GM06990 (cell line): ENCODE data around the gene RAB11FIP3.

Experiments
- DNase-seq: peaks from one replicate; pipeline ENCODE4 v3.0.0-alpha.2; 2011; ENCODE audit not compliant: insufficient read length; ENCODE audit errors: extremely low read depth
- H3K27me3 ChIP-seq: replicated peaks from 2 replicates; pipeline ENCODE4 v1.6.0; 2011; ENCODE audit warnings: low read length; ENCODE audit not compliant: control insufficient read depth, insufficient read depth
- H3K36me3 ChIP-seq: 2 replicates; pipeline ENCODE4 v1.5.1; 2011; ENCODE audit warnings: low read length; ENCODE audit not compliant: control insufficient read depth, insufficient read depth
- H3K4me3 ChIP-seq: replicated peaks from 2 replicates; pipeline ENCODE4 v1.5.1; 2011; ENCODE audit warnings: low read depth, mild to moderate bottlenecking, control low read depth, low read length
- TF ChIP-seq, protein P1 (sequence below): IDR thresholded peaks from 2 replicates; pipeline ENCODE4 v1.5.1; 2011; ENCODE audit warnings: low read length, control low read depth, mild to moderate bottlenecking, inconsistent platforms; ENCODE audit not compliant: insufficient read depth, poor library complexity, severe bottlenecking

The RAB11FIP3 gene

DNA sequence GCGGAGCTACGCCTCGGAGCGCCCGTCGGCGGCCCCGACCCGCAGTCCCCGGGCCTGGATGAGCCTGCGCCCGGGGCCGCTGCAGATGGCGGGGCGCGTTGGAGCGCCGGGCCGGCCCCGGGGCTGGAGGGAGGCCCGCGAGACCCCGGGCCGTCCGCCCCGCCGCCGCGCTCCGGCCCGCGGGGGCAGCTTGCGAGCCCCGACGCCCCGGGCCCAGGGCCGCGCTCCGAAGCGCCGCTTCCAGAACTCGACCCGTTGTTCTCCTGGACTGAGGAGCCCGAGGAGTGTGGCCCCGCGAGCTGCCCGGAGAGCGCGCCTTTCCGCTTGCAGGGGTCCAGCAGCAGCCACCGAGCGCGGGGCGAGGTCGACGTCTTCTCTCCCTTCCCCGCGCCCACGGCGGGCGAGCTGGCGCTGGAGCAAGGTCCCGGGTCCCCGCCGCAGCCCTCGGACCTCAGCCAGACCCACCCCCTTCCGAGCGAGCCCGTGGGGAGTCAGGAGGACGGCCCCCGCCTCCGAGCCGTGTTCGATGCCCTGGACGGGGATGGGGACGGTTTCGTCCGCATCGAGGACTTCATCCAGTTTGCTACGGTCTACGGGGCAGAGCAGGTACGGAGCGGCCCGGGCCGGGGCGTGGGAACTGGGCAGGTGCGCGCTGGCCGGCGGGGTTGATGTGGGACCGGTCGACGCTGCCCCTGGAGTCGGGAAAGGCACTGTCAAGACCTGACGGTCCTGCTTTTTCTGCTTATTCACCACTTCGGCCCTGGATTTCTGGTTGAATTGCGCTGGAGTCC is 861 bp downstream of the RAB11FIP3 start:
- DNase-seq = peak; percentile 38
- Histone ChIP-seq H3K27me3 (no peaks in the 10 kb centered on the region), H3K36me3 (no peaks in the 10 kb centered on the region), H3K4me3 (peak overlapping the region; percentile 80)
- TF ChIP-seq, protein P1, sequence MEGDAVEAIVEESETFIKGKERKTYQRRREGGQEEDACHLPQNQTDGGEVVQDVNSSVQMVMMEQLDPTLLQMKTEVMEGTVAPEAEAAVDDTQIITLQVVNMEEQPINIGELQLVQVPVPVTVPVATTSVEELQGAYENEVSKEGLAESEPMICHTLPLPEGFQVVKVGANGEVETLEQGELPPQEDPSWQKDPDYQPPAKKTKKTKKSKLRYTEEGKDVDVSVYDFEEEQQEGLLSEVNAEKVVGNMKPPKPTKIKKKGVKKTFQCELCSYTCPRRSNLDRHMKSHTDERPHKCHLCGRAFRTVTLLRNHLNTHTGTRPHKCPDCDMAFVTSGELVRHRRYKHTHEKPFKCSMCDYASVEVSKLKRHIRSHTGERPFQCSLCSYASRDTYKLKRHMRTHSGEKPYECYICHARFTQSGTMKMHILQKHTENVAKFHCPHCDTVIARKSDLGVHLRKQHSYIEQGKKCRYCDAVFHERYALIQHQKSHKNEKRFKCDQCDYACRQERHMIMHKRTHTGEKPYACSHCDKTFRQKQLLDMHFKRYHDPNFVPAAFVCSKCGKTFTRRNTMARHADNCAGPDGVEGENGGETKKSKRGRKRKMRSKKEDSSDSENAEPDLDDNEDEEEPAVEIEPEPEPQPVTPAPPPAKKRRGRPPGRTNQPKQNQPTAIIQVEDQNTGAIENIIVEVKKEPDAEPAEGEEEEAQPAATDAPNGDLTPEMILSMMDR = no peak

DNA sequence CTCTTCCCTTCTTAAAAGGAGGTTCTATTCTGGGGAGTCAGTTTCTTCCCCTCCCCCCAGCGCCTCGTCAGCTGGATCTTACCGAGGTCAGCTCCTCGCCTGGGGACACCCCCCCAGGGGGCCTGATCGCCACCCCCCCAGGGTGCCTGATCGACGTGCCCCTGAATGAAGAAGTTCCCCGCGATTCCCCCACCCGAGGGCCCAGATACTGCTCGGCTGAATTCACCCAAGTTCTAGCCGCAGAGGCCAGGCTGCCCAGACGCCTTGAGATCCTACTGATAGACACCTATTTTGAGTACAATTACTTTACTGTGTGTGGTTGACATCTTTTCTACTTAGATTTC is 1.4 kb downstream of the RAB11FIP3 start:
- DNase-seq = no peak
- Histone ChIP-seq H3K36me3 (no peaks in the 10 kb centered on the region), H3K27me3 (no peaks in the 10 kb centered on the region), H3K4me3 (peak overlapping the region; percentile 80)
- TF ChIP-seq, protein P1 = no peak

DNA sequence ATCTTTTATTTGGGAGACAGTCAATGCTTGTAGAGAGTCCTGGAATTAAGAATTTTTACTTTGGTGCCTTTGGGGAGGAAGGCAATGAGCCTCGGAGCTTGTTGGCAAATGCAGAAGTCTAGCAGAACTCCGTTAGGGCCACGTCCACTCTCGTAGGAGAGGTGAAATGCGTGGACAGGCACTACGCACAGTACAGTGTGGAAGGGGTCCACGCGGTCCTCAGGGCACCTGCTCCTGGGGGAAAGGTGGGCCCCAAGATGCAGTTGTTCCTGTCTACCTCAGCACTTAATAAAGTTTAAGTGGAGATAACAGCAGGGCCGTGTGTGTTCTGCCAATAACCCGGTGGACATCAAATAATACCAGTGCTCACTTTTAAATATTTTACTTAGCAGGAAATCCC is 1.8 kb downstream of the RAB11FIP3 start:
- DNase-seq = no peak
- Histone ChIP-seq H3K36me3 (no peaks in the 10 kb centered on the region), H3K4me3 (peak overlapping the region; percentile 80), H3K27me3 (no peaks in the 10 kb centered on the region)
- TF ChIP-seq, protein P1 = no peak

DNA sequence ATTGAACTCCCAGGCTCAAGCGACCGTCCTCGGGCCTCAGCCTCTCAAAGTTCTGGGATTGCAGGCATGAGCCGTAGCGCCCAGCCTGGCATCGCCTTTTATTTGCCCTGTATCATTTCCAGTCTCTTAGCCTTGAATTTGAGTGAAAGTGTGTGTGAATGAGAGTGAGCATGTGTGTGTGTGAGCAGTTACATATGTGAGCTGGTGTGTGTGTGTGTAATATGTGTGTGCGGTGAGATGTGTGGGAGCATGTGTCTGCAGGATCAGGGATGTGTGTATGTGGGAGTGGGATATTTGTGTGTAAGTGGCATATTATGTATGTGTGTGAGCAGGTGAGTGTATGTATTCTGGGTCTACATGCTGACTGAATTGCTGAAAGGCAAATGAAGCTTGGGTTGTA is 5.5 kb downstream of the RAB11FIP3 start:
- no peak for DNase-seq
- TF ChIP-seq, protein P1 = no peak
- H3K36me3 ChIP-seq = no peaks in the 10 kb centered on the region
- H3K4me3 ChIP-seq = no peak overlapping the region
- no peaks in the 10 kb centered on the region for H3K27me3 ChIP-seq

DNA sequence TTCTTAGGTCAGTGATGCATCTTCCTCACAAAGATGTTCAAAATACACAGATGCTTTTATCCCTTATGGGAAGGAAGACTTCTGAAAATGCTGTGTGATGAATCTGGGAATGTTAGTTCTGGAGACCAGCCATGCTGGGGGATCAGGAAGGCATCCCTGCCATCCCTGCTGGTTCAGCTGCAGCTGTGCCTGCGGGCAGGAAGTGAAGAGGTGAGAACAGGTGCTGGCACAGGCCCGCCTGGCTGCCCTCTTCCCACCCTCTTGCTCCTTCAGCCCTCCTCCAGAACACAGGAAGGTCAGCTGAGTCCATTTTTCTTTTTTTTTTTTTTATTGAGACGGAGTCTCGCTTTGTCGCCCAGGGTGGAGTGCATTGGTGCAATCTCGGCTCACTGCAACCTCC is 15.2 kb downstream of the RAB11FIP3 start:
- DNase-seq = no peak
- no peaks in the 10 kb centered on the region for H3K27me3 ChIP-seq
- peaks cover 2% of the 10 kb centered on the region for H3K36me3 ChIP-seq
- TF ChIP-seq, protein P1 = no peak
- no peak overlapping the region for H3K4me3 ChIP-seq
